Fibroblast of pulmonary artery (primary cell): Measurements from ENCODE around the gene RAB5A.

ENCODE experiments used
- DNase-seq: peaks from one replicate; pipeline ENCODE4 v3.0.0-alpha.2; 2010; ENCODE audit warnings: low read depth
- H3K4me3 ChIP-seq: replicated peaks from 2 replicates; pipeline ENCODE4 v1.5.1; 2011; ENCODE audit warnings: low read depth, mild to moderate bottlenecking, control low read depth, low read length, moderate library complexity
- TF ChIP-seq, protein P1 (sequence below): IDR thresholded peaks from 2 replicates; pipeline ENCODE4 v1.5.1; 2011; ENCODE audit warnings: mild to moderate bottlenecking, control low read depth, low read length, inconsistent platforms; ENCODE audit errors: missing control alignments

The RAB5A gene

DNA sequence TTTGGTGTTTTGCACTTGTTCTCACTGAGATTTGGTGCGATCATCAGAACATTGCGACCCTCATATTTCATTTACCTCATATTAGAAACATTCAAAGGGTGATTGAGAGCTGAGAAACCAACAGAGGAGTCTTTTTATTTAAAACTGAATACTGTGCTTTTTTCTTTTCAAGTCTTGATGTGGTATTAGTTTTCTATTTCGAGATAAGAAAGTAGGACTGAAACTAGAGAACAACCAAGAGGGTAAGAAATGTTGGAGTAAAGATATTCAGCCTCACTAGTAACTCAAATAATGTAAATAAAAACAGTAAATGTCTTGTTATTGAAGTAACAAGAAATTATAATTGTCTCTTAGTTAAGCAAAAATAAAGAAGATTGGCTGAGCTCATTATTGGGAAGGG, 39.4 kb upstream of the RAB5A start:
- TF ChIP-seq, protein P1, sequence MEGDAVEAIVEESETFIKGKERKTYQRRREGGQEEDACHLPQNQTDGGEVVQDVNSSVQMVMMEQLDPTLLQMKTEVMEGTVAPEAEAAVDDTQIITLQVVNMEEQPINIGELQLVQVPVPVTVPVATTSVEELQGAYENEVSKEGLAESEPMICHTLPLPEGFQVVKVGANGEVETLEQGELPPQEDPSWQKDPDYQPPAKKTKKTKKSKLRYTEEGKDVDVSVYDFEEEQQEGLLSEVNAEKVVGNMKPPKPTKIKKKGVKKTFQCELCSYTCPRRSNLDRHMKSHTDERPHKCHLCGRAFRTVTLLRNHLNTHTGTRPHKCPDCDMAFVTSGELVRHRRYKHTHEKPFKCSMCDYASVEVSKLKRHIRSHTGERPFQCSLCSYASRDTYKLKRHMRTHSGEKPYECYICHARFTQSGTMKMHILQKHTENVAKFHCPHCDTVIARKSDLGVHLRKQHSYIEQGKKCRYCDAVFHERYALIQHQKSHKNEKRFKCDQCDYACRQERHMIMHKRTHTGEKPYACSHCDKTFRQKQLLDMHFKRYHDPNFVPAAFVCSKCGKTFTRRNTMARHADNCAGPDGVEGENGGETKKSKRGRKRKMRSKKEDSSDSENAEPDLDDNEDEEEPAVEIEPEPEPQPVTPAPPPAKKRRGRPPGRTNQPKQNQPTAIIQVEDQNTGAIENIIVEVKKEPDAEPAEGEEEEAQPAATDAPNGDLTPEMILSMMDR = no peak
- H3K4me3 ChIP-seq = no peak overlapping the region
- DNase-seq = no peak

GRCh38 chr3:19911452-19911851, 35.4 kb upstream of the RAB5A start:
- H3K4me3 ChIP-seq = no peak overlapping the region
- DNase-seq = no peak
- TF ChIP-seq, protein P1 = no peak

- TF ChIP-seq, protein P1 = no peak
- DNase-seq = no peak
- no peak overlapping the region for H3K4me3 ChIP-seq
These were observed 29.7 kb upstream of the RAB5A start for GRCh38 chr3:19917167-19917566.

DNA sequence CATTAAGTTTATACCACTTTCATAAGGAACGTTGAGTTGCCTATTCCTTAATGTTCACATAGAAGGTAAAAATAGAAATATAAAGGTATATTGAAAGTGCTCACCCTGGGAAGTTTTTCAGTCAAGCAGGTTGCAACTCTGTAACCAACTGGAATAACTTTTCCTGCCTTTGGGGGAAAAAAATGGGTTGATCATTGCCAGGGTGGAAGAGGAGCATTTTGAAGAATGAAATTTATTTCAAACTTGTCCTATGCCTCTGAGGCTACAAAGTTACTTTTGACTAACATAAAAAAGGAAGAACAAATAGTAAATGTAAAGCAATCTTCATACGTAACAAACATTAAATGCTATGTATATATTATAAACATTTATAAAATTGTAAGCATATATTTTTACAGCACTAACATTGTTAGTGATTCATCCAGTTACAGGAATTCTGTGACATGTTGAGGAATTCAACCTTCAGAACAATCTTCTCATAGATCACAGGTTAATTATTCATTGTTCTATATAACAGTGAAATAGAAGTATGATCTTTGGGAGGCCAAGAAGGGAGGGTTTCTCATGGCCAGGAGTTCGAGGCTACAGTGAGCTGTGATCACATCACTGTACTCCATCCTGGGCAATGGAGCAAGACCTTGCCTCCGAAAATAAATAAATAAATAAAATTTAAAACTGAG, 26.4 kb upstream of the RAB5A start:
- DNase-seq = no peak
- TF ChIP-seq, protein P1 = no peak
- no peak overlapping the region for H3K4me3 ChIP-seq

DNA sequence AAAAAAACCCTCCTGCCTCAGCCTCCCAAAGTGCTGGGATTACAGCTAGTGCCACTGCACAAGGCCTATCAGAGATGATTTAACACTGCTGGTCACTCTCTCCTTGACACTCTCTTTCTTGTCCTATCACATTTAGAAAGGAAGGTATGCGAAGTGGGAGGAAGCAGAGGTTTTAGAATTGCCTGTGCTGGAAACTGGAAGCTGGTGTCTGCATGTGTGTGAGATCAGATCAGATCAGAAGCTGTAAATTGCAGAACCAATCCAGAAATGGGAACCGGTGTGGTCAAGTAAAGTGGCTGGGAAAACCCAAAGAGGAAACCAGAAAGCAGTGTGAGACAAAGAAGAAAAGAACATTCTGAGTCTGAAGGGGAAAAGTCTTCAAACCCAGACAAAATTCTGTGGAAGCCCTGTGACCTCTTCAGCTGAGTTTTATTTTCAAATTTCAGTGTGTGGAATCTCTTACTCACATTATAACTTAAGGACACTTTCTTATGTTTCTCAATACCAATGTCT, 15.7 kb upstream of the RAB5A start:
- DNase-seq = no peak
- TF ChIP-seq, protein P1 = no peak

GRCh38 chr3:19931767-19932188, 15.1 kb upstream of the RAB5A start:
- TF ChIP-seq, protein P1 = no peak
- DNase-seq = no peak
- H3K4me3 ChIP-seq = no peak overlapping the region

More for the DNA sequence above, 15.7 kb upstream of the RAB5A start:
- no peak overlapping the region for H3K4me3 ChIP-seq

DNA sequence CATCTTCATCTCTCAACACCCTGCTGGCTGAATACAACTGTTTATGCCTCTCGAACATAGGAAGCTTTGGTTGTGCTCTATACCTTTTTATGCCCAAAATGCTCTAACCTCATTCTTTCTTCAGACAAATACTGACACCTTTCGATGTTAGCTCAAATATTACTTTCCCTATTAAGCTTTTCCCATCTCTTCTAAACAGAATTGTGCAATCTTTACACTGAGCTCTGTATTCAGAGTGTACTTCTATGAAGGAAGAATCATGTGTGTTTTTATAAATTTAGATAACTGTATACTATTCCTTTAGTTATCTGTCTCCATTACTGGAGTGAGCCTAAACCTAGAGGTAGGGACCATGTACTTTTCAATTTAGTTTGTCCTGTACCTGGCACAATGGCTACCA, 14.5 kb upstream of the RAB5A start:
- TF ChIP-seq, protein P1 = no peak
- DNase-seq = no peak
- H3K4me3 ChIP-seq = no peak overlapping the region
